NCI-H460 (cell line): ENCODE measurements around the gene ZCCHC8. TPM values are rescaled to one million over a fixed set of nuclear protein-coding genes. Genes with fewer than 3 reads are reported as not detected.
"Not testable (repeated sequence)": the region's sequence is repeated elsewhere in the genome, so short reads cannot be mapped to it uniquely, and the experiment has no call there.

Experiments
- DNase-seq: peaks from one replicate; pipeline ENCODE4 v3.0.0-alpha.2; 2016; ENCODE audit warnings: low read depth; ENCODE audit errors: extremely low read depth
- total RNA-seq: library from RNA; depleted of rRNA; stranded (reverse); fragments of >200 nt; shearing (Covaris generic); gene quantifications from 2 replicates; pipeline ENCODE4 v1.2.3, GENCODE V29; 2014

ZCCHC8 gene
- total RNA-seq, 1 experiment from 2014 or later: 49.1 TPM

DNA sequence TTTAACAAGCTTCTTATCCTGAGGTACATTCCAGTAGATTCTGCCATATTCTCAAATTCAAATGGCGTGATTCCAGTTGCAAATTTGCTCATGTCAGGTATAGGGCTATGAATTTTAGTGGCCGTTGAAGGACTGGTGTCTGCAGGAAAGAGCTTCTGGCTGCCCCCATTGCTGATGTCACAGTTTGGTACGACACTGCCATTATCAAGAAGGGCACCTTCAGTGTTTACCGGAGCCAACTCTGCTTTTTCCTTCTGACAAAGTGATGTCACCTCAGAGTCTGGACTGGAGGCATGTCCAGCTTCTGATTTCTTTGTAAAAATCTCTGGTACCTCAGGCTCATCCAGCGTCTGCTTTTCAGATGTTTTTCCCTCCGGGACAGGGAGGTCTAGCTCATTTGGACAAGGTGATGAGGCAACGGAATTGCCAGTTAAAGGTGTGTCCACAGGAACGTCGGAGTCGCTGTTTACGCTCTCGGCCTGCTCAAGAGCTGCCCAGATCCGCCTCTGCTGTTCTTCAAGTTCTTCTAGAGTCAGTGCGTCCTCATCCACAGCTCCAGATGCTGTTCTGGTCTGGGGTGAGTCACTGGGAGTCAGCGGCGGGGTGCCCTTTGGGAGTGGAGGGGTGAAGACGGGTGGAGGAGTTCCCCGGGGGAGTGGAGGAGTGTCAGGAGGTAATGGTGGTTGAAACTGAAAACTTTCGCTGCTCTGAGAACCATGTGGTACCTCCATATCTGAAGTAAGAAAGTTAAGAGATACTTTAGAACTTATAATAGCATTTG is 27.0 kb downstream of the ZCCHC8 start:
- DNase-seq: no peak

GRCh38 chr12:122471324-122472226 is 29.2 kb downstream of the ZCCHC8 start:
- peak; percentile 80 for DNase-seq

DNA sequence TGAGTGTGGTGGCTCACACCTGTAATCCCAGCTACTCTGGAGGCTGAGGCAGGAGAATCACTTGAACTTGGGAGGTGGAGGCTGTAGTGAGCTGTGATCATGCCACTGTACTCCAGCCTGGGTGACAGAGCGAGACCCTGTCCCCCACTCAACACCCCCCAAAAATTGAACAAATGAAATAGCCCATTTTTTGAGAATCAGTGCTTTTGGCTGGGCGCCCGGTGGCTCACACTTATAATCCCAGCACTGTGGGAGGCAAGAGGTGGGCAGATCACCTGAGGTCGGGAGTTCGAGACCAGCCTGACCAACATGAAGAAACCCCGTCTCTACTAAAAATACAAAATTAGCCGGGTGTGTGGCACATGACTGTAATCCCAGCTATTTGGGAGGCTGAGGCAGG is 30.2 kb downstream of the ZCCHC8 start:
- DNase-seq: not testable (repeated sequence)

GRCh38 chr12:122469856-122470255 is 30.9 kb downstream of the ZCCHC8 start:
- DNase-seq: not testable (repeated sequence)

- no peak for DNase-seq
These were observed 32.7 kb downstream of the ZCCHC8 start for GRCh38 chr12:122467983-122468382.

DNA sequence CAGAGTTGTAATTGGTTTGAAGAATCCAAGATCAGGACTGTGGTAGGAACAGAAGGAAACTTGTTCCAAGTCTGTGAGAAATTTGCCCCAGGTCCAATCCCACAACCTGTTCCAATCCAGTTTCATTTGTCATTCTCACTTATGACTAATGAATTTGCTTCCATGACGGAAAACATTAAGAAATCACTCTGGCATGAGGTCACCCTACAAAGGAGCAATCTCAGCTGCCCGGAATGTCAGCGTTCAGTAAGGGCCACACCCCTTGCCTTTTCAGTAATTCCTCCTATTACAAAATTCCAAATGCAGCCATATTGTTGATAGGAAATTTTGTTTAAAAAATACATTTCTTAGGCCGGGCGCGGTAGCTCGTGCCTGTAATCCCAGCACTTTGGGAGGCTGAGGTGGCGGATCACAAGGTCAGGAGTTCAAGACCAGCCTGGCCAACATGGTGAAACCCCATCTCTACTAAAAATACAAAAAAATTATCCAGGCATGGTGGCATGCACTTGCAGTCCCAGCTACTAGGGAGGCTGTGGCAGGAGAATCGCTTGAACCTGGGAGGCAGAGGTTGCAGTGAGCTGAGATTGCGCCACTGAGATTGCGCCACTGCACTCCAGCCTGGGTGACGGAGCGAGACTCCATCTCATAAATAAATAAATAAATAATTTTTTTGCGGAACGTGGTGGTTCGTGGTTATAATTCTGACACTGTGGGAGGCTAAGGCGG is 36.3 kb downstream of the ZCCHC8 start:
- DNase-seq: peak; percentile 94

DNA sequence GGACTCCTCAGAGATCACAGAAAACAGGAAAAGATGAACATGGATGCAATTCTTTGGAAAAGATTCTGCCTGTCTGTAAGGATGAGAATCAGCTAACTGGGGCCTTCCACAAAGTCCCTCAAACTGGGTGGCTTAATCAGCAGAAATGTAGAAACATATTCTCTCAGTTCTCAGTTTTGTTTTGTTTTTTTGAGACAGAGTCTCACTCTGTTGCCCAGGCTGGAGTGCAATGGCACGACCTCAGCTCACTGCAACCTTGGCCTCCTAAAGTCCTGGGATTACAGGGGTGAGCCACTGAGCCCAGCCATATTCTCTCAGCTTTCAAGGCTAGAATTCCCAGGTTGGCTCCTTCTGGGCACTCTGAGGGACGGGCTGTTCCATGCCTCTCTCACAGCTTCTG is 40.1 kb downstream of the ZCCHC8 start:
- no peak for DNase-seq

DNA sequence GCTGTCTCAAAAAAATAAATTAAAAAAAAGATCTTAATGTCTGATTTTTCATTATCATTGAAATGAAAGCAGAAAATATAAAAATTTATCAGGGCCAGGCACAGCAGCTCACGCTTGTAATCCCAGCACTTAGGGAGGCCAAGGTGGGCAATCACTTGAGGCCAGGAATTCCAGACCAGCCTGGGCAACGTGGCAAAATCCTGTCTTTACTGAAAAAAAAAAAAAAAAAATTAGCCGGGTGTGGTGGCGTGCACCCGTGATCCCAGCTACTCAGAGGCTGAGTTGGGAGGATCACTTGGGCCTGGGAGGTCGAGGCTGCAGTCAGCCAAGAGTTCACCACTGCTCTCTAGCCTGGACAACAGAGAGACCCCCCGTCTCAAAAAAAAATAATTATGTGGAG is 40.7 kb downstream of the ZCCHC8 start:
- DNase-seq: no peak

GRCh38 chr12:122459211-122459610 is 41.5 kb downstream of the ZCCHC8 start:
- no peak for DNase-seq

DNA sequence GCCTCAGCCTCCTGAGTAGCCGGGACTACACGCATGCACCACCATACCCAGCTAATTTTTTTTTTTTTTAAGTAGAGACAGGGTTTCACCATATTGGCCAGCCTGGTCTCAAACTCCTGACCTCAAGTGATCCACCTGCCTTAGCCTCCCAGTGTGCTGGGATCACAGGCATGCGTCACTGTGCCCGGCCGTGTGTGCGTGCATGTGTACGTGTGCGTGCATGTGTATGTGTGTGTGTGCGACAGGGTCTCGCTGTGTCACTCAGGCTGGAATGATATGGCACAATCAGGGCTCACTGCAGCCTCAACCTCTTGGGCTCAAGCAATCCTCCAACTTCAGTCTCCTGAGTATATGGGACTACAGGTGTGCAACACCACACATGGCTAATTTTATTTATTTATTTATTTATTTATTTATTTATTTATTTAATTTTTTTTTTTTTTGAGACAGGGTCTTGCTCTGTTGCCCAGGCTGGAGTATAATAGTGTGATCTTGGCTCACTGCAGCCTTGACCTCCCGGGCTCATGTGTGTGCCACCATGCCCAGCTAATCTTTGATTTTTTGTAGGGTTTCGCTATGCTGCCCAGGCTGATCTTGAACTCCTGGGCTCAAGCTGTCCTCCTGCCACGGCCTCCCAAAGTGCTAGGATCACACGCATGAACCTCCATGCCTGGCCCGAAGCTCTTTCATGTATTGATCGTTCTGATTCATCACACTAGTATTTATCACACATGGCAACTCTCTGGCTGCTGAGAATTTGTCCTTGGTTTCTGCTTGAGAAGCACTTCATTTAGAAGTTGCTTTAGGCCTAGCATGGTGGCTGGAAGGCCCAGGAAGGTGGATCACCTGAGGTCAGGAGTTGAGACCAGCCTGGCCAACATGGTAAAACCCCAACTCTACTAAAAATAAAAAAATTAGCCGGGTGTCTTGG is 42.4 kb downstream of the ZCCHC8 start:
- DNase-seq: no peak

DNA sequence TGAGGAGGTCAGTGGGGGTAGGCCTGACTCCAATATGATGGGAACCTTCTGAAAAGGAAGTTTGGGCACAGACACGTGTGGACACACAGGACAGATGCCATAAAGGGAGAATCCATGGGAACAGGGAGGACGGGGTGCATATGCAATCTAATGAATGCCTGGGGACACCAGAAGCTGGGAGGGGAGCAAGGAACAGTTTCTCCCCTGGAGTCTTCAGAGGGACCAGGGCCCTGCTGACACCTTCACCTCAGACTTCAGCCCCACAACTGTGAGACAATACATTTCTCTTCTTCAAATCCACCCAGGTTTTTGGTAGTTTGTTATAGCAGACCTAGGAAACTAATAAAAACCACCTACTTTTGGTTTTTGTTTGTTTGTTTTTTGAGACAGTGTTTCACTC is 43.1 kb downstream of the ZCCHC8 start:
- no peak for DNase-seq

- DNase-seq: no peak
These were observed 46.0 kb downstream of the ZCCHC8 start for GRCh38 chr12:122454739-122455138.

DNA sequence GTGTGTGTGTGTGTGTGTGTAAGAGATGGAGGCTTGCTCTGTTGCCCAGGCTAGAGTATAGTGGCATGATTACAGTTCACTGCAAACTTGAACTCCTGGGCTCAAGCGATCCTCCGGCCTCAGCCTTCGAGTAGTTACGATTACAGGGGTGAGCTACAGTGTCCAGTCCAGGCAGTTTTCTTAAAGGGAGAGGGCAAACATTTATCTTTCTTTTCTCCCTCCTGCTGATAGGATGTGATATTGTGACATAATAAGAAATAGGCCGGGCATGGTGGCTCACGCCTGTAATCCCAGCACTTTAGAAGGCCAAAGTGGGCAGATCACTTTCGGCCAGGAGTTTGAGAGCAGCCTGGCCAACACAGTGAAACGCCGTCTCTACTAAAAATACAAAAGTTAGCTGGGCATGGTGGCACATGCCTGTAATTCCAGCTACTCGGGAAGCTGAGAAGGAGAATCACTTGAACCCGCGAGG is 46.4 kb downstream of the ZCCHC8 start:
- DNase-seq: no peak

DNA sequence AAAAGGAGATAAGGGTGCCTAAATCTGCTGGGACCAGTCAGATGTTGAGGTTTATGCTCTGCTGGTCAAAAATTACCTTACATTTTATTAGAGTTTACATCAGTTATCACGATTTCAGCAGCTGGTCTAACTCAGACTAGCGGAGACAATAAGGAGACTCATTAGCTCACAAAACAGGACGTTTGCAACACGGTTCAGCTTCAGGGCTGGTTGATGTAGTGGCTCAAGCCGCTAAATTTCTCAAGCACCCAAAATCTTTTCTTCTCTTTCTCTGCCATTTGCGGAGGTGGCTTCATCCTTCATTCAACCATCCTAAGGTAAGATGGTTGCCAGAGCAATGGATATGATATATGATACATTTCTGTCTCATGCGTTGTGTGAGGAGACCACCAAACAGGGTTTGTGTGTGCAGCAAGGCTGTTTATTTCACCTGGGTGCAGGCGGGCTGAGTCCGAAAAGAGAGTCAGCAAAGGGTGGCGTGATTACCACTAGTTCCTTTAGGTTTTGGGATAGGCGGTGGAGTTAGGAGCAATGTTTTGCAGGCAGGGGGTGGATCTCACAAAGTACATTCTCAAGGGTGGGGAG is 47.9 kb downstream of the ZCCHC8 start:
- DNase-seq: no peak

DNA sequence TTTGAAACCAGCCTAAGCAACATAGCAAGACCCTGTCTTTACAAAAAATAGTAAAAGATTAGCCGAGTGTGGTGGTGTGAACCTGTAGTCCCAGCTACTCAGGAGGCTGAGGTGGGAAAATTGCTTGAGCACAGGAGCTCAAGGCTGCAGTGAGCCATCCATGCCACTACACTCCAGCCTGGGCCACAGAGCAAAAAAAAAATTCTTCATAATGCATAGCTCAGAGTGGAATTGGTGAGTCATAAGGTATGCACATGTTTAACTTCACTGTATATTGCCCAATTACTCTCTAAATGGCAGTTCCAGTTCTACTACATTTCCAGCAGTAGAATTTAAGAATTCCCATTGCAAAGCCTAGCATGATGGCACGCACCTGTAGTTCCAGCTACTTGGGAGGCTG is 51.4 kb downstream of the ZCCHC8 start:
- peak; percentile 46 for DNase-seq

DNA sequence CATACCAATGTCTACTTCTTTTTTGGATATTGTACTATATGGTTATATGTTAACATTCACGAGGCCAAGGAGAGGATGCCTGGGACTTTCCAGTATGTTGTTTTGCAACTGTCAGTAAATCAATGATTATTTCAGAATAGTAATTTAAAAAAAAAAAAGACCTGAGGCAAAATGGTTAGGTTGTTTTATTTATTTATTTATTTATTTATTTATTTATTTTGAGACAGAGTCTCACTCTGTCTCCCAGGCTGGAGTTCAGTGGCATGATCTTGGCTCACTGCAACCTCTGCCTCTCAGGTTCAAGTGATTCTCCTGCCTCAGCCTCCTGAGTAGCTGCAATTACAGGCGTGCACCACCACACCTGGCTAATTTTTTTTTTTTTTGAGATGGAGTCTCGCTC is 52.9 kb downstream of the ZCCHC8 start:
- DNase-seq: not testable (repeated sequence)

DNA sequence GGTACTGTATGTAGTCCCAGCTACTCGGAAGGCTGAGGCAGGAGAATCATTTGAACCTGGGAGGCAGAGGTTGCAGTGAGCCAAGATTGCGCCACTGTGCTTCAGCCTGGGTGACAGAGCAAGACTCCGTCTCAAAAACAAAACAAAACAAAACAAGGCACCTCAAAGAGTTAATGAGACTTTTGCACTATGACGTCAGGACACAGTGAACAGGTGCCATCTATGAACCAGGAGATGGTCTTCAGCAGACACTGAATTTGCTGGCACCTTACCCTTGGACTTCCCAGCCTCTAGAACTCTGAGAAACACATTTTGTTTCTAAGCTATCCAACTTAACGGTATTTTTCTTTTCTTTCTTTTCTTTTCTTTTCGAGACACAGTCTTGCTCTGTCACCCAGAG is 54.3 kb downstream of the ZCCHC8 start:
- DNase-seq: not testable (repeated sequence)

DNA sequence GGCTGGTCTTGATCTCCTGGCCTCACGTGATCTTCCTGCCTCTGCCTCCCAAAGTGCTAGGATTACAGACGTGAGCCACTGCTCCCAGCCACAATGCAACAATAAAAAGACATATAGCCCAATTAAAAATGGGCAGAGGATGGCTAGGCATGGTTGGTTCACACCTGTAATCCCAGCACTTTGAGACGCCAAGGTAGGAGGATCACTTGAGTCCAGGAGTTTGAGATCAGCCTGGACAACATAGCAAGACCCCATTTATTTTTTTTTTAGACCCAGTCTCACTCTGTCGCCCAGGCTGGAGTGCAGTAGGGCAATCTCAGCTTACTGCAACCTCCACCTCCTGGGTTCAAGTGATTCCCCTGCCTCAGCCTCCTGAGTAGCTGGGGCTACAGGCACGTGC is 56.7 kb downstream of the ZCCHC8 start:
- not testable (repeated sequence) for DNase-seq

GRCh38 chr12:122438822-122439221 is 61.9 kb downstream of the ZCCHC8 start:
- DNase-seq: not testable (repeated sequence)
